GOT3 (cell line): Measurements from ENCODE around the gene ATG16L1.
A peak's percentile ranks its signal among the peaks of the same experiment; 100 is the strongest.

Experiments used
- DNase-seq: peaks from one replicate; lab custom pipeline; 2025; ENCODE audit warnings: mixed read lengths; lab: John Stamatoyannopoulos, UW

ATG16L1 gene

DNA sequence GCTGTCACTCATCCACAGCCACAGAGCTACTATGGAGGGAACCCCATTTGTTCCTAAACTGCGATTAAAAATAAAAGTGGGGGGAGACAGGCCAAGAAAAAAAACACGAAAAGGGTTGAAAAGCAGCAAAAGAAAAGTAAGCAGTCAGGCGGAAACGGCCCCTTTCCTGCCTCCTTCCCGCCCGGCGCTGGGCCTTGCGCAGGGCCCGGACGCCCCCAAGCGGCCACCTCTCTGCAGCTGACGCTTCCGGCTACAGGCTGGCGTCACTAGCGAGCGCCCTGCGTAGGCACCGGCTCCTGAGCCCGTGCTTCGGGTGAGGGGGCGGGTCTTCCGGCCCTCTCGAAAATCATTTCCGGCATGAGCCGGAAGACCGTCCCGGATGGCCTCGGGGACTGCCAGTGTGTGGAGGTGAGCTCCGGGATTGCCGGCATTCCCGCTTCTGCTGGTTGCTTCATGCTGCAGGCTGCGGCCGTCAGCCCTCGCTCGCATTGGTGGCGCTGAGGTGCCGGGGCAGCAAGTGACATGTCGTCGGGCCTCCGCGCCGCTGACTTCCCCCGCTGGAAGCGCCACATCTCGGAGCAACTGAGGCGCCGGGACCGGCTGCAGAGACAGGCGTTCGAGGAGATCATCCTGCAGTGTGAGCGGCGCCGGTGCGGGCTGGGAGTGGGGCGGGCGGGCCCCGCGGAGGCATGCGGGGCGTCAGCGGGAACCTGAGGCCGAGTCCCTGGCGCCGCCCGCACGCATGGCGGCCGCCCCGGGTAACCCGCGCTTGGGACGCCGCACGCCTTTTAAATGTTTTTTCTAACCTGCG, at the start of gene ATG16L1:
ATG16L1 (plus strand) TSS at position 368 of the 811 bp plus-strand sequence; CDS start at position 523, 155 bp downstream.
- DNase-seq, result peak; percentile 92

DNA sequence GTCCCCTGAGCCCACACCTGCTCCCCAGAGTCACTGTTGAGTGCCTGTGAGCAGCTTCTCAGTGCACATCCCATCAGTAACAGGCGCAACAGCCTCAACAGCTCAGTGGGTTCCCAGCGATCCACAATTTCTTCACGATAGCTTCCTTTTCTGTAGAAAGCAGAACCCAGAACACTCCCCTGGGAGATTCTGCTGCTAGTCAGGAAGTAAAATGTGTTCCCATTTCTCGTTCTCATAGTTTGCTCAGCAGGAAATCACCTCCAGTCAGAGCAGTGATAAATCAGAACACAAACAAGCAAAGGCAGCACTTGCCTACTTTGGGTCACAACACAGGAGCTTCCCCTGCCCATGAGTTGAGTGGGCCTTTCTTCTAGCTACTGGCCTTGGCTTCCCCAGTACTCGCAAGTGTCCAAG, 48.9 kb upstream of the ATG16L1 start:
- DNase-seq, result no peak

DNA sequence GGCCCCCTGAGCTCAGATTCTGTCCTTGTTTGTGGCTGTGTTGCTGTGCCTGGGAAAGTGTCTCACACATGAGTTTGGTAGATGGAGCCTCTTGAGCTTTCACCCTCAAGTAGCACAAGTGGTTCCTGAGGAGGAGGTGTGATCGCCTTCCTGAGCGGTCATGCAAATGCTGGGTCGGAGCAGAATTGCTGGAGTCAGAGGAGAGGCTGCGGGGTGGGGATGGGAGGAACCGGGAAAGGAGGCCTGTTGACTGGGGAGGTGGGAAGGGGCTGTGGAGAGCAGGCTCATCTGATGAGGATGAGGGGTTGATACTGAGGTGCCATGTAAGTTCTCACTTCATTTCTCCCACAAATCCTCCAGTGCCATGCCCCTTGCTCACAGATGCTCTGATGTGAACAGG, 48.4 kb upstream of the ATG16L1 start:
- no peak for DNase-seq

DNA sequence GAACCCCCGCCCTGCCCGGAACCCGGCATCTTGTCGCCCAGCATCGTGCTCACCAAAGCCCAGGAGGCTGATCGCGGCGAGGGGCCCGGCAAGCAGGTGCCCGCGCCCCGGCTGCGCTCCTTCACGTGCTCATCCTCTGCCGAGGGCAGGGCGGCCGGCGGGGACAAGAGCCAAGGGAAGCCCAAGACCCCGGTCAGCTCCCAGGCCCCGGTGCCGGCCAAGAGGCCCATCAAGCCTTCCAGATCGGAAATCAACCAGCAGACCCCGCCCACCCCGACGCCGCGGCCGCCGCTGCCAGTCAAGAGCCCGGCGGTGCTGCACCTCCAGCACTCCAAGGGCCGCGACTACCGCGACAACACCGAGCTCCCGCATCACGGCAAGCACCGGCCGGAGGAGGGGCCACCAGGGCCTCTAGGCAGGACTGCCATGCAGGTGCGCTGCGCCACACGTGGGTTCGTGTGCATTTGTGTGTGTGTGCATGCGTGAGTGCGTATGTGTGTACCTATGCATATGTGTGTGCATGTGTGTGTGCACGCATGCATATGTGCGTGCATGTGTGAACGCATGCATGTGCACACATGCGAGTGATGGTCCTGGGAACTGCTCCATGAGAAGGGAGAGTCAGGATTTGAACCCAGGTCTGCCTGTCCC, 47.1 kb upstream of the ATG16L1 start:
- no peak for DNase-seq

GRCh38 chr2:233208382-233209116, 42.9 kb upstream of the ATG16L1 start:
- no peak for DNase-seq

DNA sequence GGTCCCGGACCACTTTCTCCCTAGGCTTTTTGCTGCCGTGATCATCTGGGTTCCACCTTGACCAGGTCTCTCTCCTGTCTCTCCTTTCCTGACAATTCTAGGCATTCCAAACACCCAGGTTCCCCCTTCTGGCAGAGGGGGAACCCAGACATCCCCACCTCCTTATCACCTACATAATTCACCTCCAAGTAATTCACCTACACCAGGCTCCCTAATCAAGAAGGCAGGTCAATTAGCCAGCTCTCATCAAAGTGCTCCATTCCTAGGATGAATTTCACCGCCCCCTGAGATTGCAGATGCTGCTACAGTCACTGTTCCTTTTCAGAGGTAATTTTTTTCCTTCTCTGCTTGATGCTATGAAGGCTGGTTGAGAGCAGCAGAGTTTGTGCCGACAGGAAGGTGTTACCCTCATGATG, 42.3 kb upstream of the ATG16L1 start:
- no peak for DNase-seq

DNA sequence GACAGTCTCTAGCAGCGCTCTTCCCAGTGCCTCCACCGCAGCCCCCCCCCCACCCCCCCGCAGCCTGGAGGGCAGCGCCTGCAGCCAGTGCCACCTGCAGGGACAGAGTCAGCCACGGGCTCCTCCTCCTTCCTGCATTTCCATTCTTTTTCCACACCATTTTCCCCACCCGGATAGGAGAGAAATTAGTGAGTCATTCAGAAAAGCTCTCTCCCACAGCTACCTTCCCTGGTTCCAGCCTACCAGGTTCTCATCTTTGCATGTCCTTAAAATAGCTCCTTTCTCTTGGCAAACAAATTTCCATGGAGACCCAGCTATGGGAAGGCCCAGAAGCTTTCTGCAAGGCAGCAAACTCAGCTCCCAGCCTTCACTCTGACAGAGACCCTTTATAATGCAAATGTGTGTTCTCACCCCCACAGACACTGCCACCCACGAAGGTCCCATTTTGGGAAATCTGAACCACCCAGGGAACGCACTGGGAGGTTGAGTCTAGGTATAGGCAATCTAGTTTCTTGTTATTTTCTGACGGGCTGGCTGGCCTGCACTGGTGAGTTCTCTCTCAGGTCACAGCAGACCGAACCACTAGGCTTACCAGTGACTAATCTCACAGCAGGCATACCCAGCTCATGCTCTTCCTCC, 41.8 kb upstream of the ATG16L1 start:
- DNase-seq, result no peak

- DNase-seq, result no peak
Measured at GRCh38 chr2:233210281-233210680, 41.2 kb upstream of the ATG16L1 start.

- peak; percentile 45 for DNase-seq
Measured at GRCh38 chr2:233210843-233211547, 40.5 kb upstream of the ATG16L1 start.

DNA sequence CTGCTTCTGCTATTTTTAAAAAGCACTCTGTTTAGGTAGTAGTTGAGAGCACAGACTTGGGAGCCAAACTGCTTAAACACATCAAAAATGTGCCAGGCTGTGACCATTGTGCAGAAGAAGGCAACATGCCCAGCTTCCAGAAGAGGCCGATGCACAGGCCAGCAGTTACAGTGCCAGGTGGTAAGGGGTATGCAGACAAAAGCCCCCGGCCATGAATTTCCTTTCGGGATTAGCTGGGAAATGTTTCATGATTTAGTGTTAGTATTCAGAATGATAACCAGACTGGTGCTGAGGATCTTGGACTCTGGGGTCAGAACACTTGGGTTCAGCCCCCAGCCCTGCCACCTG, 40.0 kb upstream of the ATG16L1 start:
- no peak for DNase-seq

GRCh38 chr2:233213011-233213410, 38.5 kb upstream of the ATG16L1 start:
- no peak for DNase-seq

DNA sequence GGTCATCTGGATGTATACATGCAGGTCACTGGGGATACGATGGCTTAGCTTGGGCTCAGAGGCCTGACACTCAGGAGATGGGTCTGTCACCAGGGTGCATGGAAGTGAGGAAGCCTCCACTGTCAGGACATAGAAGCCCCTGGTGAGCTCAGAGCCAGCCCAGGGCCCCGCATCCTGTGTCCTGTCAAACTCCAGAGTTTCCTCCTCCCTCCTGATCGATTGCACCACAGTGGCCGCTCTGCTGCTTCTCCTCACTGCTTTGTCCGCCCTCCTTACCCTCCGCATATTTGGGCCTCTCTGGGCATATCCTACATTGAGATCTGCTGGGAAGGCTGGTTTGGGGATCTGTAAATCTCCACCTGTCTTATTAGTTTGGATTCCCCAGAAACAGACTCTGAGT, 37.5 kb upstream of the ATG16L1 start:
- DNase-seq, result no peak

- DNase-seq, result no peak
Measured at GRCh38 chr2:233217892-233218377, 33.5 kb upstream of the ATG16L1 start.

DNA sequence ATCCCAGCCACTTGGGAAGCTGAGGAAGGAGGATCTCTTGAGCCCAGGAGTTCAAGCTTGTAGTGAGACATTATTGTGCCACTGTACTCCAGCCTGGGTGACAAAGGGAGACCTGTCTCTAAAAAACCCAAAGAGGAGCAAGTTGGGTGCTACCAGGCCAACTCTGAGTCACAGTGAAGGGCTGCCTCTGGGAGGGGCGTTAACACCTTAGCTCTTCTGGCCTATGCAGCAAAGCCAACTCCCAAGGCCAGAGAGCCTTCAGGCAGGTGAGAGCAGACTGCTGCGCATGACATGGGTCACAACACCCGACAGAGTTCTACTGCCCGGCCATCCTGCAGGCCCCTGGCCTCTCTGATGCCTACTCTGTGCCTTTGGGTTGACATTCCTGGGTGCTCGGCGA, 32.6 kb upstream of the ATG16L1 start:
- no peak for DNase-seq

DNA sequence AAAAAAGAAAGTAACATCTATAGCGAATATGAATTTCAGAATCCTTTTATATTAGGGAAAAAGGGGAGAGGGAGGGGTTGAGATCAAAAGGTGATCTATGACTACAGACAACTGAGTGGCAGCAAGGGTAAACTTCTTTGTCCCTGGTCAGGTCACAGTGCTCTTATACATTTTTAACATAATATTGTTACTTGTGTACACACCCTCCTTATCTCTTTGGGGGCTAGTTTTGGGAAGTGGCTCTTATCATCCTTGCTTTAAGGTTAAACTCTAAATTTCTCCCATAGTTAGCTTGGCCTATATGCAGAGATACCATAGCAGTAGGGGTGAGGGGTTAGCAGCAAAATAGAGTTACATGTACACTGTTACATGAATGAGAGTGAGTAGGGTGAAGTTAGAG, 31.6 kb upstream of the ATG16L1 start:
- no peak for DNase-seq

GRCh38 chr2:233221378-233222063, 30.0 kb upstream of the ATG16L1 start:
- no peak for DNase-seq

- no peak for DNase-seq
Measured at GRCh38 chr2:233223059-233223894, 28.2 kb upstream of the ATG16L1 start.

DNA sequence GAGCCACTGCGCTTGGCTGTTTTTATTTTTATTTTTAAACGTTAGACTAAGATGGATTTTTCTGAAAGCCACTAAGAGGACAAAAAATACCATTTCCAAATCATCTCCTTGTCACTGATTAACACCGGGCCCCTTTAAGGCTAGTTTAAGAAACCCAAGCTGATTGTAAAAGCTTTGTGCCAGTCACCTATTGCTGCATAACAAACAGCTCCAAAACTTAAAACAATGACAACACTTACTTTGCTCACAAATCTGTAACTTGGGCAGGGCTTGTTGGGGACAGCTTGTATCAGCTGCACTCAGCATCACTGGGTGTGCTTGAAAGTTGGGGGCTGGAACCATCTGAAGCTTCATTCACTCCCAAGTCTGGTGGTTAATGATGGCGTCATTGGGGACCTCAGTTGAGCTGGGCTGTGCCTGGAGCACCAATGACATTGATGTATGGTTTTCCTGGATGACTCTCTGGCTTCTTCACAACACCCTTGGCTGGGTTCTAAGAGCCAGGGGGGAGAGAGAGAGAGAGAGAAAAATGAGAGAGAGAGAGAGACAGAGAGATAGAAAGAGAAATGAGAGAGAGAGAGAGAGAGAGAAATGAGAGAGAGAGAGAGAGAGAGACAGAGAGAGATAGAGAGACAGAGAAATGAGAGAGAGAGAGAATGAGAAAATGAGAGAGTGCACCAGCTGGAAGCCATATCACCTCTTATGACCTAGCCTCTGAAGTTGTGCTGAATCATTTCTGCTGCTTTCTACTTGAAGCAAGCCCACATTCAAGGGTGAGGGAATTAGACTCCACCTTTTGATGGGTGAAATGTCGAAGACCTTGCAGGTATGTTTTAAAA, 26.0 kb upstream of the ATG16L1 start:
- DNase-seq, result no peak

- DNase-seq, result no peak
Measured at GRCh38 chr2:233226511-233227031, 24.9 kb upstream of the ATG16L1 start.
